IPS-11a (cell line): Measurements from ENCODE around the gene LYST.
"Not testable (repeated sequence)": the region's sequence is repeated elsewhere in the genome, so short reads cannot be mapped to it uniquely, and the experiment has no call there.

Experiments used
- H3K4me3 ChIP-seq: one replicate; pipeline ENCODE4 v1.5.1; 2013; ENCODE audit warnings: low read depth, low read length, control low read depth

The LYST gene

GRCh38 chr1:235863699-235864093 lies 3.0 kb downstream of the LYST start:
- no peak overlapping the region for H3K4me3 ChIP-seq

GRCh38 chr1:235861857-235862256 lies 4.8 kb downstream of the LYST start:
- H3K4me3 ChIP-seq, result no peak overlapping the region

GRCh38 chr1:235860829-235861228 lies 5.9 kb downstream of the LYST start:
- H3K4me3 ChIP-seq, result no peak overlapping the region

- H3K4me3 ChIP-seq, result no peak overlapping the region
These were observed 6.9 kb downstream of the LYST start for GRCh38 chr1:235859789-235860188.

- H3K4me3 ChIP-seq, result no peak overlapping the region
These were observed 7.9 kb downstream of the LYST start for GRCh38 chr1:235858766-235859165.

GRCh38 chr1:235857756-235858155 lies 8.9 kb downstream of the LYST start:
- no peak overlapping the region for H3K4me3 ChIP-seq

GRCh38 chr1:235855811-235856429 lies 10.8 kb downstream of the LYST start:
- no peak overlapping the region for H3K4me3 ChIP-seq

GRCh38 chr1:235854347-235854746 lies 12.4 kb downstream of the LYST start:
- no peak overlapping the region for H3K4me3 ChIP-seq

- no peak overlapping the region for H3K4me3 ChIP-seq
These were observed 13.1 kb downstream of the LYST start for GRCh38 chr1:235853653-235854052.

GRCh38 chr1:235852887-235853286 lies 13.8 kb downstream of the LYST start:
- H3K4me3 ChIP-seq, result no peak overlapping the region

- H3K4me3 ChIP-seq, result no peak overlapping the region
These were observed 14.8 kb downstream of the LYST start for GRCh38 chr1:235851939-235852338.

- not testable (repeated sequence) for H3K4me3 ChIP-seq
These were observed 18.5 kb downstream of the LYST start for GRCh38 chr1:235848251-235848650.

- H3K4me3 ChIP-seq, result not testable (repeated sequence)
These were observed 21.0 kb downstream of the LYST start for GRCh38 chr1:235845656-235846107.

- H3K4me3 ChIP-seq, result no peak overlapping the region
These were observed 21.9 kb downstream of the LYST start for GRCh38 chr1:235844776-235845175.

GRCh38 chr1:235843461-235843961 lies 23.2 kb downstream of the LYST start:
- no peak overlapping the region for H3K4me3 ChIP-seq

- no peak overlapping the region for H3K4me3 ChIP-seq
These were observed 24.7 kb downstream of the LYST start for GRCh38 chr1:235841938-235842545.

GRCh38 chr1:235838021-235838420 lies 28.7 kb downstream of the LYST start:
- H3K4me3 ChIP-seq, result no peak overlapping the region

GRCh38 chr1:235835226-235835625 lies 31.5 kb downstream of the LYST start:
- H3K4me3 ChIP-seq, result no peak overlapping the region

- no peak overlapping the region for H3K4me3 ChIP-seq
These were observed 32.1 kb downstream of the LYST start for GRCh38 chr1:235834620-235835019.

GRCh38 chr1:235832011-235832410 lies 34.7 kb downstream of the LYST start:
- H3K4me3 ChIP-seq, result no peak overlapping the region

- no peak overlapping the region for H3K4me3 ChIP-seq
These were observed 35.6 kb downstream of the LYST start for GRCh38 chr1:235831148-235831547.

GRCh38 chr1:235826102-235826854 lies 40.4 kb downstream of the LYST start:
- no peak overlapping the region for H3K4me3 ChIP-seq
